K562 (cell line): ENCODE measurements around the gene MYOM1. TPM values are rescaled to one million over a fixed set of nuclear protein-coding genes. Genes with fewer than 3 reads are reported as not detected.

Experiments used
- ATAC-seq: fragments of 200-7000 bp; cut with Tn5 transposase; 3 replicates; pipeline ENCODE4 v1.9.1; 2020; ENCODE audit warnings: moderate library complexity
- BruUV-seq: library from RNA; stranded (reverse); fragments of 400-500 nt; replicated peaks from 2 replicates; lab custom pipeline; 2021; lab: Mats Ljungman, UMichigan
- CTCF ChIA-PET: fragments of 300-600 bp; formaldehyde crosslinking; extraction: SDS; loops from one replicate; lab custom pipeline; 2021; ENCODE audit warnings: low intra/inter-chr PET ratio; lab: Yijun Ruan, JAX
- POLR2A ChIA-PET: fragments of 300-600, 350-650 bp; sonication (Branson Sonifier 250); formaldehyde crosslinking; extraction: SDS; loops from one replicate; lab custom pipeline; 2021; ENCODE audit warnings: antibody characterized with exemption, inconsistent platforms; lab: Yijun Ruan, JAX
- DNase-seq, 4 experiments: peaks; one replicate each; pipeline versions ENCODE4 v3.0.0 to v3.0.0-alpha.2; 2011 to 2018; ENCODE audit warnings: low spot score in 3 of 4, mixed read lengths in 3 of 4; ENCODE audit errors: extremely low read depth in 1 of 4
- FAIRE-seq: peaks from 2 replicates; lab custom pipeline; 2011; peaks lifted over from hg19 to GRCh38; lab: Jason Lieb, UNC
- H2AFZ ChIP-seq: 2 replicates; pipeline ENCODE4 v1.6.0; 2011; ENCODE audit warnings: low read depth, low read length, control low read depth, inconsistent platforms
- H3K27ac ChIP-seq: fragments of 200-600 bp; 3 replicates; pipeline ENCODE4 v1.8.0; 2011; ENCODE audit warnings: low read depth, mild to moderate bottlenecking, control low read depth, inconsistent platforms, low read length, moderate library complexity, mixed read lengths; ENCODE audit errors: extremely low read depth
- H3K27me3 ChIP-seq, 2 experiments: fragments of 300-600 bp in 1 of 2; 2 replicates in 1 of 2; 3 replicates in 1 of 2; pipeline versions ENCODE4 v1.6.0 to v1.8.0; 2011; ENCODE audit warnings: inconsistent platforms in 2 of 2, low read length in 2 of 2, mild to moderate bottlenecking in 1 of 2, mixed read lengths in 1 of 2, moderate library complexity in 1 of 2; ENCODE audit not compliant: control insufficient read depth in 2 of 2, insufficient read depth in 2 of 2
- H3K36me3 ChIP-seq: fragments of 300-600 bp; 3 replicates; pipeline ENCODE4 v1.8.0; 2011; ENCODE audit warnings: mild to moderate bottlenecking, low read length, inconsistent platforms; ENCODE audit not compliant: control insufficient read depth, insufficient read depth
- H3K4me1 ChIP-seq, 2 experiments: fragments of 200-600 bp in 1 of 2; replicated peaks in 1 of 2; 2 replicates in 1 of 2; 3 replicates in 1 of 2; pipeline versions ENCODE4 v1.5.1 to v1.8.0; 2011; ENCODE audit warnings: inconsistent platforms in 2 of 2, low read length in 2 of 2, mild to moderate bottlenecking in 1 of 2, mixed read lengths in 1 of 2, moderate library complexity in 1 of 2; ENCODE audit not compliant: control insufficient read depth in 2 of 2, insufficient read depth in 2 of 2
- H3K4me2 ChIP-seq: 2 replicates; pipeline ENCODE4 v1.6.1; 2011; ENCODE audit warnings: low read length, control low read depth, inconsistent platforms, mixed read lengths; ENCODE audit not compliant: insufficient read depth
- H3K4me3 ChIP-seq: fragments of 200-600 bp; sonication (generic), shearing (Covaris generic); 2 replicates; pipeline ENCODE4 v1.5.1; 2016; ENCODE audit warnings: control low read depth, inconsistent platforms
- H3K79me2 ChIP-seq: fragments of 200-600 bp; 3 replicates; pipeline ENCODE4 v1.8.0; 2011; ENCODE audit warnings: low read length, inconsistent platforms; ENCODE audit not compliant: control insufficient read depth, insufficient read depth
- H3K9ac ChIP-seq, 2 experiments: 2 replicates each; pipeline versions ENCODE4 v1.6.0 to v1.6.1; 2011; ENCODE audit warnings: low read depth in 2 of 2, low read length in 2 of 2, control low read depth in 1 of 2, inconsistent platforms in 1 of 2, mild to moderate bottlenecking in 1 of 2, mixed read lengths in 1 of 2; ENCODE audit not compliant: insufficient read depth in 1 of 2
- H3K9me1 ChIP-seq: one replicate; pipeline ENCODE4 v1.6.0; 2011; ENCODE audit warnings: inconsistent platforms, mild to moderate bottlenecking, low read length, moderate library complexity; ENCODE audit not compliant: control insufficient read depth, insufficient read depth
- H3K9me3 ChIP-seq: replicated peaks from 2 replicates; pipeline ENCODE4 v1.5.1; 2011; ENCODE audit warnings: low read depth, low read length, inconsistent platforms; ENCODE audit not compliant: control insufficient read depth, insufficient read depth
- H4K20me1 ChIP-seq: replicated peaks from 2 replicates; pipeline ENCODE4 v1.6.1; 2011; ENCODE audit warnings: low read length, inconsistent platforms, mixed read lengths; ENCODE audit not compliant: control insufficient read depth, insufficient read depth
- ATF6 ChIP-seq: sonication (generic); formaldehyde crosslinking; IDR thresholded peaks from 2 replicates; pipeline ENCODE4 v1.4.0; 2020; ENCODE audit warnings: mild to moderate bottlenecking, missing genetic modification reagents
- GTF2E2 ChIP-seq: fragments of 200-800 bp; sonication (Bioruptor generic); IDR thresholded peaks from 2 replicates; pipeline ENCODE4 v1.6.1; 2016; ENCODE audit warnings: missing genetic modification characterization, missing compliant biosample characterization
- HLTF ChIP-seq: fragments of 450-650 bp; IDR thresholded peaks from 2 replicates; pipeline ENCODE4 v1.6.1; 2016
- HMBOX1 ChIP-seq: sonication (generic); IDR thresholded peaks from 2 replicates; pipeline ENCODE4 v1.6.1; 2016
- HNRNPUL1 ChIP-seq: fragments of 200-400 bp; formaldehyde crosslinking; IDR thresholded peaks from 2 replicates; pipeline ENCODE4 v1.6.1; 2017; ENCODE audit warnings: low read length
- KDM1A ChIP-seq, 2 experiments: fragments of 450-650 bp; IDR thresholded peaks; 2 replicates each; pipeline ENCODE4 v1.6.1; 2016; ENCODE audit warnings: mild to moderate bottlenecking in 2 of 2
- KDM2B ChIP-seq: fragments of 250-450 bp; sonication (Bioruptor Pico); IDR thresholded peaks from 2 replicates; pipeline ENCODE4 v1.8.0; 2021; ENCODE audit warnings: mild to moderate bottlenecking, moderate library complexity
- NUFIP1 ChIP-seq: fragments of 450-650 bp; IDR thresholded peaks from 2 replicates; pipeline ENCODE4 v1.6.1; 2018; ENCODE audit not compliant: partially characterized antibody
- PHB ChIP-seq: fragments of 250-450 bp; sonication (Bioruptor Pico); IDR thresholded peaks from 2 replicates; pipeline ENCODE4 v1.5.0; 2021
- PHB2 ChIP-seq: fragments of 450-650 bp; IDR thresholded peaks from 2 replicates; pipeline ENCODE4 v1.6.1; 2017; ENCODE audit warnings: low read depth
- POLR2AphosphoS5 ChIP-seq: IDR thresholded peaks from 2 replicates; pipeline ENCODE4 v1.6.1; 2011; ENCODE audit warnings: mild to moderate bottlenecking, low read depth, low read length, moderate library complexity; ENCODE audit not compliant: control insufficient read depth, insufficient read depth
- PPARD ChIP-seq: fragments of 250-450 bp; sonication (Bioruptor Pico); IDR thresholded peaks from 2 replicates; pipeline ENCODE4 v1.8.0; 2022; ENCODE audit warnings: inconsistent platforms, mild to moderate bottlenecking, moderate library complexity
- SREBF1 ChIP-seq: fragments of 150-350 bp; IDR thresholded peaks from 2 replicates; pipeline ENCODE4 v1.6.1; 2014; ENCODE audit warnings: antibody characterized with exemption, low read depth, low read length, borderline replicate concordance
- TCF3 ChIP-seq: sonication (generic); formaldehyde crosslinking; IDR thresholded peaks from 2 replicates; pipeline ENCODE4 v1.4.0; 2020; ENCODE audit warnings: mild to moderate bottlenecking, missing genetic modification reagents
- ZNF589 ChIP-seq: fragments of 200-800 bp; sonication (Bioruptor generic); IDR thresholded peaks from 2 replicates; pipeline ENCODE4 v1.6.1; 2016; ENCODE audit warnings: low read depth, missing genetic modification characterization, missing compliant biosample characterization
- WGBS: fragments of 100-300 bp; shearing (Covaris generic); methylation state at CpG from one replicate; pipeline ENCODE4 v1.1.6; 2016; ENCODE audit warnings: low coverage, mixed read lengths; ENCODE audit not compliant: insufficient coverage; ENCODE audit errors: missing lambda C conversion rate; 5-methylcytosine and 5-hydroxymethylcytosine counted together
- in situ Hi-C: fragments of 300-500 bp; cut with MboI; formaldehyde crosslinking; loops from 4 replicates; pipeline ENCODE4 v1.15.0; 2018; ENCODE audit warnings: inconsistent platforms, mixed read lengths
- intact Hi-C: fragments of 100-400 bp; cut with micrococcal nuclease; formaldehyde crosslinking; loops from 2 replicates; pipeline ENCODE4 v1.14.2; 2022
- polyA plus RNA-seq, 8 experiments: library from polyadenylated mRNA; depleted of rRNA in 4 of 8; stranded (reverse) in 5 of 8; unstranded in 3 of 8; fragments of >200 nt; fragmentation: Nextera tagmentation in 2 of 8; fragmentation: Illumina TruSeq in 1 of 8; extraction: Ambion mirVana in 2 of 8; extraction: Trizol in 1 of 8; gene quantifications; 2 replicates each; pipeline versions ENCODE4 v1.2.1 to v1.2.3, GENCODE V29; 2011 to 2014; ENCODE audit warnings: inconsistent platforms in 1 of 8, missing spikeins in 1 of 8
- total RNA-seq, 7 experiments: library from RNA; depleted of rRNA in 6 of 7; stranded (reverse); fragments of >200 nt in 6 of 7; fragmentation: Illumina TruSeq in 2 of 7; extraction: Trizol in 2 of 7; gene quantifications; 2 replicates each; pipeline versions ENCODE4 v1.2.1 to v1.2.3, GENCODE V29; 2011 to 2021; ENCODE audit warnings: low replicate concordance in 1 of 7

Gene MYOM1
- total and polyA plus RNA-seq, 9 of the 15 experiments (the other 6 are each of a cell fraction or from before 2014, with no cell fraction given), result 0.01 to 0.62 (median 0.25) TPM

GRCh38 chr18:3193331-3193730 is 26.4 kb downstream of the MYOM1 start:
- no peak for FAIRE-seq
- no peaks in the 10 kb centered on the region for H3K79me2 ChIP-seq
- ChIA-PET CTCF (no interaction called here), POLR2A (interaction anchor here (0.6 to 0.9 kb wide), 2 partner anchors 55 to 468 kb away, joined by 3 to 5 read pairs; no protein-coding TSS in a partner anchor)
- ATAC-seq, result no peak
- H3K27ac ChIP-seq, result no peak overlapping the region
- no TSS peak for BruUV-seq
- intact Hi-C loops (no loop called here), in situ Hi-C loops (no loop called here)
- no peaks in the 10 kb centered on the region for H3K9me3 ChIP-seq
- H3K9me1 ChIP-seq, result no peaks in the 10 kb centered on the region
- H3K4me1 ChIP-seq, result no peaks in the 10 kb centered on the region
- no peak overlapping the region for H3K4me2 ChIP-seq
- no peaks in the 10 kb centered on the region for H3K36me3 ChIP-seq
- no peak overlapping the region for H3K9ac ChIP-seq
- no peaks in the 10 kb centered on the region for H3K27me3 ChIP-seq
- H3K4me3 ChIP-seq, result no peak overlapping the region
- H4K20me1 ChIP-seq, result no peaks in the 10 kb centered on the region
- H2AFZ ChIP-seq, result no peak overlapping the region
- DNase-seq, result no peak
- 9% methylated on average over 1 of the region's 1 CpG for WGBS
- TF ChIP-seq KDM2B, result no peak
- no peak for TF ChIP-seq HMBOX1
- TF ChIP-seq HNRNPUL1, result no peak
- no peak for TF ChIP-seq HLTF
- TF ChIP-seq POLR2AphosphoS5, result no peak
- TF ChIP-seq ATF6, result no peak
- no peak for TF ChIP-seq GTF2E2
- no peak for TF ChIP-seq TCF3 (CRISPR knock-in tag)
- no peak for TF ChIP-seq PHB2
- TF ChIP-seq PHB (CRISPR knock-in tag), result no peak
- TF ChIP-seq SREBF1, result no peak
- no peak for TF ChIP-seq ZNF589 (CRISPR knock-in tag)
- no peak for TF ChIP-seq NUFIP1
- TF ChIP-seq PPARD (CRISPR knock-in tag), result no peak
- no peak for TF ChIP-seq KDM1A (IDR thresholded peaks at IDR 0.05)
